ENCODE measurements around the gene SLC6A19. TPM values are rescaled to one million over a fixed set of nuclear protein-coding genes. Genes with fewer than 3 reads are reported as not detected.

The SLC6A19 gene
- total RNA-seq, 6 experiments from 2014 or later = not detected

GRCh38 chr5:1189269-1189668, 12.1 kb upstream of the SLC6A19 start:
- no peak for TF ChIP-seq CTCF (IDR thresholded peaks at IDR 0.05)
- Mint-ChIP-seq H3K36me3 (ENCODE audit: low read depth) (no peaks in the 10 kb centered on the region), H3K4me3 (no peak overlapping the region), H3K27me3 (ENCODE audit: insufficient read depth) (peaks cover 18% of the 10 kb centered on the region), H3K4me1 (ENCODE audit: low read depth) (no peaks in the 10 kb centered on the region), H3K9me3 (no peaks in the 10 kb centered on the region), H3K27ac (no peak overlapping the region)
- no peak for DNase-seq

- Mint-ChIP-seq H3K4me1 (ENCODE audit: low read depth) (no peaks in the 10 kb centered on the region), H3K9me3 (no peaks in the 10 kb centered on the region), H3K36me3 (ENCODE audit: low read depth) (no peaks in the 10 kb centered on the region), H3K4me3 (no peak overlapping the region), H3K27ac (no peak overlapping the region), H3K27me3 (ENCODE audit: insufficient read depth) (peaks cover 18% of the 10 kb centered on the region)
- no peak for TF ChIP-seq CTCF (IDR thresholded peaks at IDR 0.05)
- no peak for DNase-seq
Observed at GRCh38 chr5:1190278-1190677, 11.1 kb upstream of the SLC6A19 start.

- no peak for TF ChIP-seq CTCF (IDR thresholded peaks at IDR 0.05)
- Mint-ChIP-seq H3K27ac (no peak overlapping the region), H3K27me3 (ENCODE audit: insufficient read depth) (peaks cover 18% of the 10 kb centered on the region), H3K4me1 (ENCODE audit: low read depth) (no peaks in the 10 kb centered on the region), H3K4me3 (no peak overlapping the region), H3K36me3 (ENCODE audit: low read depth) (no peaks in the 10 kb centered on the region), H3K9me3 (no peaks in the 10 kb centered on the region)
- DNase-seq = no peak
Observed at GRCh38 chr5:1190837-1191239, 10.6 kb upstream of the SLC6A19 start.

GRCh38 chr5:1192971-1193590, 8.3 kb upstream of the SLC6A19 start:
- Mint-ChIP-seq H3K9me3 (no peaks in the 10 kb centered on the region), H3K4me1 (ENCODE audit: low read depth) (no peaks in the 10 kb centered on the region), H3K27me3 (ENCODE audit: insufficient read depth) (peaks cover 18% of the 10 kb centered on the region)

GRCh38 chr5:1193591-1193985, 7.8 kb upstream of the SLC6A19 start:
- Mint-ChIP-seq H3K27ac (no peak overlapping the region), H3K27me3 (ENCODE audit: insufficient read depth) (peaks cover 18% of the 10 kb centered on the region), H3K4me1 (ENCODE audit: low read depth) (no peaks in the 10 kb centered on the region), H3K4me3 (no peak overlapping the region), H3K9me3 (no peaks in the 10 kb centered on the region), H3K36me3 (ENCODE audit: low read depth) (no peaks in the 10 kb centered on the region)
- no peak for DNase-seq
- TF ChIP-seq CTCF (IDR thresholded peaks at IDR 0.05) = no peak

More at GRCh38 chr5:1192971-1193590, 8.3 kb upstream of the SLC6A19 start:
- DNase-seq = no peak
- TF ChIP-seq CTCF (IDR thresholded peaks at IDR 0.05) = no peak
- H3K27ac Mint-ChIP-seq = no peak overlapping the region
- H3K4me3 Mint-ChIP-seq = no peak overlapping the region
- H3K36me3 Mint-ChIP-seq (ENCODE audit: low read depth) = no peaks in the 10 kb centered on the region
